Osteocyte (in vitro differentiated cells): ENCODE data around the gene PDE6C. TPM values are rescaled to one million over a fixed set of nuclear protein-coding genes. Genes with fewer than 3 reads are reported as not detected.

Source experiments
- DNase-seq: peaks from one replicate; pipeline ENCODE4 v3.0.0; 2021; ENCODE audit warnings: mixed read lengths; ENCODE audit not compliant: unreplicated experiment; ENCODE audit errors: extremely low spot score
- H3K27ac Mint-ChIP-seq: one replicate; pipeline ENCODE4 v1.8.0; 2021; ENCODE audit warnings: mild to moderate bottlenecking, mixed read lengths; ENCODE audit not compliant: unreplicated experiment
- H3K27me3 Mint-ChIP-seq: one replicate; pipeline ENCODE4 v1.8.0; 2021; ENCODE audit warnings: mixed read lengths; ENCODE audit not compliant: unreplicated experiment
- H3K36me3 Mint-ChIP-seq: one replicate; pipeline ENCODE4 v1.8.0; 2021; ENCODE audit warnings: mixed read lengths; ENCODE audit not compliant: unreplicated experiment
- H3K4me1 Mint-ChIP-seq: one replicate; pipeline ENCODE4 v1.8.0; 2021; ENCODE audit warnings: mixed read lengths; ENCODE audit not compliant: unreplicated experiment
- H3K4me3 Mint-ChIP-seq: one replicate; pipeline ENCODE4 v1.8.0; 2021; ENCODE audit warnings: mild to moderate bottlenecking, moderate library complexity, mixed read lengths; ENCODE audit not compliant: unreplicated experiment
- H3K9me3 Mint-ChIP-seq: one replicate; pipeline ENCODE4 v1.8.0; 2021; ENCODE audit warnings: mixed read lengths; ENCODE audit not compliant: unreplicated experiment
- CTCF ChIP-seq: fragments of 200-600 bp; sonication (generic); IDR thresholded peaks from 2 replicates; pipeline ENCODE4 v1.5.0; 2021; ENCODE audit warnings: antibody characterized with exemption, mild to moderate bottlenecking, moderate library complexity
- total RNA-seq: library from RNA; stranded (reverse); gene quantifications from 2 replicates; pipeline ENCODE4 v1.2.1, GENCODE V29; 2021

PDE6C gene
- total RNA-seq, 1 donor from 2014 or later, result not detected

GRCh38 chr10:93599335-93599734, 13.0 kb upstream of the PDE6C start:
- Mint-ChIP-seq H3K36me3 (no peaks in the 10 kb centered on the region), H3K27me3 (peaks cover 16% of the 10 kb centered on the region), H3K4me1 (peaks cover 19% of the 10 kb centered on the region), H3K4me3 (no peak overlapping the region), H3K27ac (no peak overlapping the region), H3K9me3 (no peaks in the 10 kb centered on the region)
- no peak for DNase-seq
- no peak for TF ChIP-seq CTCF

DNA sequence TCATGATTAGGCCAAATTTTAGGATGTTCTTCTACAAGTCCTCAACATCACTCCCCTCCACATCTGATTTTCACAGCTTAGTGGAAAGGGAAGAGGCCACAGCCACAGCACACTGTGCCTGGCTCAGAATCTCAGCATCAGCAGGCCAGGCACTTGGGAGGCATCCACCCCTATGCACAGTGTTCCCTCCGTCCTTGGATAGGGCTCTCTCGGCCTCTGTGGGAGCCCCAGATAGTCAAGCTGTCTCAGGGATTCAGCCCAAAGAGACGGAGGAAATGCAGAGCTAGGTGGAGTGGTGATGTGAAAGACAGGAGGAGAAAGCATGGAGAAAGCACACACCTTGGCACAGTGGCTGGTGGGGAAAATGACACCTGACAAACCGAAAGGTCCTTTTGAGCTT, 12.6 kb upstream of the PDE6C start:
- H3K27ac Mint-ChIP-seq, result no peak overlapping the region
- no peaks in the 10 kb centered on the region for H3K9me3 Mint-ChIP-seq
- H3K4me1 Mint-ChIP-seq, result peaks cover 19% of the 10 kb centered on the region
- no peak for TF ChIP-seq CTCF
- no peak overlapping the region for H3K4me3 Mint-ChIP-seq
- no peaks in the 10 kb centered on the region for H3K36me3 Mint-ChIP-seq
- no peak for DNase-seq
- peaks cover 20% of the 10 kb centered on the region for H3K27me3 Mint-ChIP-seq

- DNase-seq, result no peak
- no peak for TF ChIP-seq CTCF
- peaks cover 20% of the 10 kb centered on the region for H3K27me3 Mint-ChIP-seq
- H3K4me3 Mint-ChIP-seq, result peak overlapping the region; percentile 55
- H3K36me3 Mint-ChIP-seq, result no peaks in the 10 kb centered on the region
- H3K4me1 Mint-ChIP-seq, result peaks cover 15% of the 10 kb centered on the region
- H3K27ac Mint-ChIP-seq, result no peak overlapping the region
- no peaks in the 10 kb centered on the region for H3K9me3 Mint-ChIP-seq
Observed at GRCh38 chr10:93600446-93601145, 11.7 kb upstream of the PDE6C start.

- no peak for TF ChIP-seq CTCF
- Mint-ChIP-seq H3K4me1 (peaks cover 8% of the 10 kb centered on the region), H3K27me3 (peaks cover 25% of the 10 kb centered on the region), H3K9me3 (no peaks in the 10 kb centered on the region), H3K27ac (no peak within 1 kb of the TSS), H3K4me3 (peak within 1 kb of the TSS; percentile 55), H3K36me3 (no peaks in the 10 kb centered on the region)
- DNase-seq, result no peak
Observed at GRCh38 chr10:93601146-93601773, 11.1 kb upstream of the PDE6C start, which contains the start of gene RBP4. TSS of gene RBP4 (minus strand) at chr10:93601235. CDS start at chr10:93601028, 207 bp downstream.

DNA sequence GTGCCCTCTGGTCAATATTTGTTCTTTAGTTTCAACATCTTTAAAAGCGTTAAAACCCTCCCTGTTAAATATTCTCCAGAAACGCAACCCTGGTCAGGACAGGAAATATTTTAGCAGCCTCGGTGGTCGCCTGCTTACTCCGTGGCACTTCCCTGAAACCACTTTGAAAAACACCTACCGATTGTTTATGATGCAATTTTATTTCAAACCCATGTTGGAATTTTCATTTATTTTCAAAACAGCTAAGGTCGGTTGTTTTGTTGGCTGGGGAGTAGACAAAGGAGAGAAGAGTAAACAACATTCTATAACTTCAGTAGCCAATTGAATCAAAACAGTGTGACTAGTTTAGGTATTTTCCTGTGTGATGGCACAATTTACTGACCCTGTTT, 10.6 kb upstream of the PDE6C start:
- Mint-ChIP-seq H3K9me3 (no peaks in the 10 kb centered on the region), H3K27ac (no peak overlapping the region), H3K4me3 (peak overlapping the region; percentile 33), H3K36me3 (no peaks in the 10 kb centered on the region), H3K4me1 (peaks cover 7% of the 10 kb centered on the region), H3K27me3 (peaks cover 25% of the 10 kb centered on the region)
- TF ChIP-seq CTCF, result no peak
- DNase-seq, result no peak
